Left ventricle myocardium superior (tissue), 1 donor: ENCODE data around the gene TAF11L5. TPM values are rescaled to one million over a fixed set of nuclear protein-coding genes. Genes with fewer than 3 reads are reported as not detected.

ENCODE experiments used
- total RNA-seq: library from RNA; stranded (reverse); fragmentation: NEBNext Ultra II Directional; extraction: Animal tissue kit (Norgen Biotek cat#: 25700); gene quantifications from one replicate; pipeline ENCODE4 v1.2.1, GENCODE V29; 2021
- donor health status: DM: no; HTN: yes; CAD: no; lungs with severe emphysema.

TAF11L5 gene
- total RNA-seq, 1 donor from 2014 or later = not detected

Other genes with a start within 250 kb of the TAF11L5 start
- not detected for gene TAF11L2, start 27.0 kb upstream of the TAF11L5 start, total RNA-seq
- not detected for gene TAF11L3, start 6.9 kb upstream of the TAF11L5 start, total RNA-seq
- not detected for gene TAF11L4, start 3.4 kb upstream of the TAF11L5 start, total RNA-seq
- not detected for gene TAF11L6, start 3.4 kb downstream of the TAF11L5 start, total RNA-seq
- gene TAF11L7, start 60.5 kb downstream of the TAF11L5 start, total RNA-seq = not detected
- gene TAF11L8, start 65.7 kb downstream of the TAF11L5 start, total RNA-seq = not detected
- not detected for gene TAF11L9, start 69.2 kb downstream of the TAF11L5 start, total RNA-seq
- gene TAF11L10, start 72.6 kb downstream of the TAF11L5 start, total RNA-seq = not detected
- gene TAF11L11, start 78.9 kb downstream of the TAF11L5 start, total RNA-seq = not detected
- gene TAF11L12, start 85.2 kb downstream of the TAF11L5 start, total RNA-seq = not detected
- gene TAF11L13, start 106.9 kb downstream of the TAF11L5 start, total RNA-seq = not detected
- not detected for gene TAF11L14, start 109.2 kb downstream of the TAF11L5 start, total RNA-seq